DOHH2 (cell line): ENCODE data around the gene SART3.
A peak's percentile ranks its signal among the peaks of the same experiment; 100 is the strongest.

Experiments
- H3F3A ChIP-seq: fragments of 200-600 bp; sonication (generic), shearing (Covaris generic); 2 replicates; pipeline ENCODE4 v1.6.0; 2016; ENCODE audit warnings: antibody characterized with exemption, mild to moderate bottlenecking; ENCODE audit not compliant: control insufficient read depth, insufficient read depth
- H3K27ac ChIP-seq: fragments of 200-600 bp; sonication (generic); 2 replicates; pipeline ENCODE4 v1.5.1; 2014; ENCODE audit warnings: low read depth, mild to moderate bottlenecking, low read length, moderate library complexity
- H3K27me3 ChIP-seq: fragments of 200-600 bp; sonication (generic); 2 replicates; pipeline ENCODE4 v1.6.1; 2014; ENCODE audit warnings: mild to moderate bottlenecking, low read length, mixed read lengths; ENCODE audit not compliant: control insufficient read depth
- H3K36me3 ChIP-seq: fragments of 200-600 bp; sonication (generic); 2 replicates; pipeline ENCODE4 v1.6.1; 2014; ENCODE audit warnings: mild to moderate bottlenecking, low read length, moderate library complexity, mixed read lengths; ENCODE audit not compliant: control insufficient read depth
- H3K4me1 ChIP-seq: fragments of 200-600 bp; sonication (generic); 2 replicates; pipeline ENCODE4 v1.6.1; 2014; ENCODE audit warnings: mild to moderate bottlenecking, low read length, mixed read lengths; ENCODE audit not compliant: control insufficient read depth
- H3K4me2 ChIP-seq: fragments of 200-600 bp; sonication (generic); 2 replicates; pipeline ENCODE4 v1.6.0; 2014; ENCODE audit warnings: mild to moderate bottlenecking, low read length, moderate library complexity
- H3K4me3 ChIP-seq: fragments of 200-600 bp; sonication (generic); 2 replicates; pipeline ENCODE4 v1.5.1; 2014; ENCODE audit warnings: mild to moderate bottlenecking, low read length, mixed read lengths
- H3K79me2 ChIP-seq: fragments of 200-600 bp; sonication (generic); 2 replicates; pipeline ENCODE4 v1.6.1; 2014; ENCODE audit warnings: mild to moderate bottlenecking, low read length, mixed read lengths; ENCODE audit not compliant: control insufficient read depth
- H3K9me2 ChIP-seq: fragments of 200-600 bp; sonication (generic); replicated peaks from 2 replicates; pipeline ENCODE4 v1.6.1; 2014; ENCODE audit warnings: mild to moderate bottlenecking, low read length, mixed read lengths; ENCODE audit not compliant: control insufficient read depth
- H3K9me3 ChIP-seq: fragments of 200-600 bp; sonication (generic); 2 replicates; pipeline ENCODE4 v1.6.1; 2014; ENCODE audit warnings: antibody characterized with exemption, low read length, mixed read lengths; ENCODE audit not compliant: control insufficient read depth, insufficient read depth
- H4K20me1 ChIP-seq: fragments of 200-600 bp; sonication (generic); 2 replicates; pipeline ENCODE4 v1.6.0; 2014; ENCODE audit warnings: low read depth, mild to moderate bottlenecking, antibody characterized with exemption, low read length, moderate library complexity; ENCODE audit not compliant: control insufficient read depth, insufficient read depth
- CTCF ChIP-seq: fragments of 200-600 bp; sonication (generic); IDR thresholded peaks from one replicate; pipeline ENCODE4 v1.5.1; 2014; ENCODE audit warnings: antibody characterized with exemption, mild to moderate bottlenecking, low read depth, low read length; ENCODE audit not compliant: poor library complexity, severe bottlenecking
- EZH2phosphoT487 ChIP-seq: fragments of 200-600 bp; sonication (generic); IDR thresholded peaks from 2 replicates; pipeline ENCODE4 v1.6.1; 2017; ENCODE audit warnings: borderline replicate concordance, mild to moderate bottlenecking, antibody characterized with exemption, low read length, moderate library complexity, mixed read lengths

The SART3 gene

GRCh38 chr12:108516511-108517275 lies 44.3 kb downstream of the SART3 start:
- Histone ChIP-seq H3K9me3 (no peaks in the 10 kb centered on the region), H3K27me3 (no peaks in the 10 kb centered on the region), H3K36me3 (peaks cover 54% of the 10 kb centered on the region), H3K27ac (no peak overlapping the region), H3F3A (peaks cover 23% of the 10 kb centered on the region), H3K9me2 (no peaks in the 10 kb centered on the region), H4K20me1 (peaks cover 4% of the 10 kb centered on the region; the same call in 1 of the 2 replicates), H3K4me1 (peaks cover 34% of the 10 kb centered on the region), H3K79me2 (peaks cover 34% of the 10 kb centered on the region), H3K4me3 (peak overlapping the region; percentile 92), H3K4me2 (peak overlapping the region; percentile 84)
- TF ChIP-seq CTCF = no peak

DNA sequence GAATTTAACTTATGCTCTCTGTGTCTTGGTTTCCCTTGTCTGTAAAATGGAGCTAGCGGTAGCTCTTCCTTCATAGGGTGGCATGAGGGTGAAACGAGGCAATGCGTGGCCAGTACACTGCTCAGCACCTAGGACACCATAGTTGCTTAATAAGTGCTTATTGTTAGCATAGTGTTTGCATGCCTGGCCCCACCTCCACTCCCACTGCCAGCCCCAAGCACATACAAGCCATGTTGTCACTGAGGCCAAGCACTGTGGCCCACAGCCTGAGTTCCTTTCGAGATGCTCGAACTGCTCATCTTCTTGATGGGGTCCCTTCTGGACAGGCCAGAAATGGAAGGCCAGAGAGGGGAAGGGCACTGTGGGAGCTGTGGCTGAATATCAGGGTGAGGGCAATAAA lies 45.1 kb downstream of the SART3 start:
- H3K27ac ChIP-seq = peak overlapping the region; percentile 57
- H3K4me2 ChIP-seq = peak overlapping the region; percentile 84
- peaks cover 46% of the 10 kb centered on the region for H3K36me3 ChIP-seq
- TF ChIP-seq EZH2phosphoT487 = no peak
- TF ChIP-seq CTCF = no peak
- peaks cover 31% of the 10 kb centered on the region for H3K79me2 ChIP-seq
- H3K4me3 ChIP-seq = peak overlapping the region; percentile 92
- H3K4me1 ChIP-seq = peaks cover 42% of the 10 kb centered on the region
- no peaks in the 10 kb centered on the region for H3K27me3 ChIP-seq
- H3K9me2 ChIP-seq = no peaks in the 10 kb centered on the region
- H3K9me3 ChIP-seq = no peaks in the 10 kb centered on the region
- H4K20me1 ChIP-seq = peaks cover 4% of the 10 kb centered on the region; the same call in 1 of the 2 replicates
- peaks cover 20% of the 10 kb centered on the region for H3F3A ChIP-seq

DNA sequence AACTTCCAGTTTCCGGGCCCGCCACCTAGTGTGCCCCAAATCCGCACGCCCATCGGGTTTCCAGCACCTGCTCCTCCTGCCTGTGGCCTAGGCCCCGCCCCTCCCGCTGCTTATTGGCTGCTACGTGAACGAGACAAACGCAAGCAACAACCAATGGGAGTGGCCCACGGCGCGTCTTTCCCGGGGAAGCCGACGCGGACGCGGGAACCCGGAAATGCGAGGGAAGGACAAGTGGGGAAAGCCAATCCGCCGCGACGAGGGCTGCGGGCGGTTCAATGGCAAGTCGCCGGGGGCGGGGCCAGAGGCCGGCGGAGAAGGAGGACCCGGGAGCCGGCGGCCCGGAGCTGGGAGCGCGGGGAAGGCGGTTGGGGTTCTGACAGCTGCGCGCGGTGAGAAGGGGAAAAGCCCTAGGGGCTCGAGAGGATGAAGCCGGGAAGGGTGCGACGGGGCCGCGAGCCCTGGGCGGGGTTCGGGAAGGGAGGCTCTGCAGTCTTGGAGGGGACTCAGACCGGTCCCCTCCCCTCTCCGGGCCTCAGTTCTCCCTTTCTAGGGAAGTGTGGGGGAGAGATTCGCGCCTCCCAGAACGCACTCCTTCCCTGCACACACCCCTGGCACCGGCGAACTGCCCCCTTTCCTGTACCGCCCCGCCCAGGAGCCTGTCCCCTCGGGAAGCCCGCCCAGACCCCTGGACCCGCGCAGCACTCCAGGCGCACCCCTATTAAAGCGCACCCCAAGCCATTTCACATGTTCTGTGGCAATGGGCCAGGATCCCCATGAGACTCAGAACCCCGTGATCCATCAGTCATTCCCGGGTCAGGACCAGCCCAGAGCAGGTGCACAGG lies 45.8 kb downstream of the SART3 start, which contains the start of gene FICD:
Gene FICD, plus strand, starts transcription at position 305 of the 842 bp plus-strand sequence. CDS start 1,696 bp downstream, outside the sequence.
- Histone ChIP-seq H3K27ac (peak within 1 kb of the TSS; percentile 57), H3K9me3 (no peaks in the 10 kb centered on the region), H3K36me3 (peaks cover 39% of the 10 kb centered on the region)

More for the DNA sequence above, 45.8 kb downstream of the SART3 start, which contains the start of gene FICD:
- Histone ChIP-seq H3K9me2 (no peaks in the 10 kb centered on the region), H3K27me3 (no peaks in the 10 kb centered on the region), H3F3A (peaks cover 15% of the 10 kb centered on the region; the same call in 1 of the 2 replicates), H3K4me3 (peak within 1 kb of the TSS; percentile 92), H3K4me2 (peak within 1 kb of the TSS; percentile 84), H3K79me2 (peaks cover 29% of the 10 kb centered on the region), H4K20me1 (peaks cover 4% of the 10 kb centered on the region; the same call in 1 of the 2 replicates), H3K4me1 (peaks cover 47% of the 10 kb centered on the region)
- TF ChIP-seq EZH2phosphoT487 = no peak
